Neural progenitor cell (in vitro differentiated cells): ENCODE results near the gene RABGAP1. TPM values are rescaled to one million over a fixed set of nuclear protein-coding genes. Genes with fewer than 3 reads are reported as not detected.

Source experiments
- DNase-seq: peaks from one replicate; pipeline ENCODE4 v3.0.0-alpha.2; 2016; ENCODE audit warnings: low spot score
- H2AFZ ChIP-seq: fragments of 200-600 bp; sonication (generic); replicated peaks from 2 replicates; pipeline ENCODE4 v1.6.1; 2016; ENCODE audit warnings: antibody characterized with exemption
- H3F3A ChIP-seq: fragments of 200-600 bp; sonication (generic); 2 replicates; pipeline ENCODE4 v1.6.1; 2016; ENCODE audit warnings: antibody characterized with exemption, low read depth
- H3K27ac ChIP-seq: fragments of 200-600 bp; sonication (generic); 2 replicates; pipeline ENCODE4 v1.5.1; 2016; ENCODE audit warnings: mild to moderate bottlenecking
- H3K27me3 ChIP-seq: fragments of 200-600 bp; sonication (generic); 2 replicates; pipeline ENCODE4 v1.6.1; 2016; ENCODE audit warnings: mild to moderate bottlenecking, moderate library complexity
- H3K36me3 ChIP-seq: fragments of 200-600 bp; sonication (generic); 2 replicates; pipeline ENCODE4 v1.5.1; 2016
- H3K4me1 ChIP-seq: fragments of 200-600 bp; sonication (generic); 2 replicates; pipeline ENCODE4 v1.6.1; 2016; ENCODE audit warnings: mixed run types
- H3K4me2 ChIP-seq: fragments of 200-600 bp; sonication (generic); 2 replicates; pipeline ENCODE4 v1.6.1; 2016
- H3K4me3 ChIP-seq: fragments of 200-600 bp; sonication (generic); 2 replicates; pipeline ENCODE4 v1.5.1; 2016
- H3K79me2 ChIP-seq: fragments of 200-600 bp; sonication (generic); 2 replicates; pipeline ENCODE4 v1.6.1; 2016; ENCODE audit warnings: low read depth
- H3K9ac ChIP-seq: fragments of 200-600 bp; sonication (generic); 2 replicates; pipeline ENCODE4 v1.6.1; 2016
- H3K9me3 ChIP-seq: fragments of 200-600 bp; sonication (generic); 2 replicates; pipeline ENCODE4 v1.5.1; 2016; ENCODE audit warnings: low read depth
- H4K20me1 ChIP-seq: fragments of 200-600 bp; sonication (generic); 2 replicates; pipeline ENCODE4 v1.6.1; 2016; ENCODE audit warnings: low read depth
- H3K27ac Mint-ChIP-seq: 3 replicates; pipeline ENCODE4 v1.8.0; 2021; ENCODE audit warnings: mixed read lengths
- H3K27me3 Mint-ChIP-seq: 2 replicates; pipeline ENCODE4 v1.8.0; 2022; ENCODE audit warnings: low read depth, mild to moderate bottlenecking, inconsistent platforms, moderate library complexity, mixed read lengths; ENCODE audit not compliant: insufficient read depth
- H3K36me3 Mint-ChIP-seq: 3 replicates; pipeline ENCODE4 v1.8.0; 2021; ENCODE audit warnings: mixed read lengths
- H3K4me1 Mint-ChIP-seq: 3 replicates; pipeline ENCODE4 v1.8.0; 2021; ENCODE audit warnings: mixed read lengths
- H3K4me3 Mint-ChIP-seq: 3 replicates; pipeline ENCODE4 v1.8.0; 2021; ENCODE audit warnings: mild to moderate bottlenecking, moderate library complexity, mixed read lengths
- H3K9me3 Mint-ChIP-seq: 3 replicates; pipeline ENCODE4 v1.8.0; 2020; ENCODE audit warnings: mixed read lengths
- EZH2 ChIP-seq: fragments of 200-600 bp; sonication (generic); IDR thresholded peaks from 2 replicates; pipeline ENCODE4 v1.6.1; 2017; ENCODE audit warnings: antibody characterized with exemption, mild to moderate bottlenecking, moderate library complexity
- EZH2phosphoT487 ChIP-seq: fragments of 200-600 bp; sonication (generic); IDR thresholded peaks from 2 replicates; pipeline ENCODE4 v1.6.1; 2017; ENCODE audit warnings: antibody characterized with exemption
- total RNA-seq: library from RNA; depleted of rRNA; stranded (reverse); fragments of >200 nt; gene quantifications from 2 replicates; pipeline ENCODE4 v1.2.3, GENCODE V29; 2015; ENCODE audit warnings: low replicate concordance
- TF ChIP-seq, protein P1 (sequence below): fragments of 200-600 bp; sonication (generic); IDR thresholded peaks from 2 replicates; pipeline ENCODE4 v1.5.1; 2017; ENCODE audit warnings: antibody characterized with exemption, mild to moderate bottlenecking

The RABGAP1 gene
- total RNA-seq, 1 donor from 2014 or later: 55.2 TPM

DNA sequence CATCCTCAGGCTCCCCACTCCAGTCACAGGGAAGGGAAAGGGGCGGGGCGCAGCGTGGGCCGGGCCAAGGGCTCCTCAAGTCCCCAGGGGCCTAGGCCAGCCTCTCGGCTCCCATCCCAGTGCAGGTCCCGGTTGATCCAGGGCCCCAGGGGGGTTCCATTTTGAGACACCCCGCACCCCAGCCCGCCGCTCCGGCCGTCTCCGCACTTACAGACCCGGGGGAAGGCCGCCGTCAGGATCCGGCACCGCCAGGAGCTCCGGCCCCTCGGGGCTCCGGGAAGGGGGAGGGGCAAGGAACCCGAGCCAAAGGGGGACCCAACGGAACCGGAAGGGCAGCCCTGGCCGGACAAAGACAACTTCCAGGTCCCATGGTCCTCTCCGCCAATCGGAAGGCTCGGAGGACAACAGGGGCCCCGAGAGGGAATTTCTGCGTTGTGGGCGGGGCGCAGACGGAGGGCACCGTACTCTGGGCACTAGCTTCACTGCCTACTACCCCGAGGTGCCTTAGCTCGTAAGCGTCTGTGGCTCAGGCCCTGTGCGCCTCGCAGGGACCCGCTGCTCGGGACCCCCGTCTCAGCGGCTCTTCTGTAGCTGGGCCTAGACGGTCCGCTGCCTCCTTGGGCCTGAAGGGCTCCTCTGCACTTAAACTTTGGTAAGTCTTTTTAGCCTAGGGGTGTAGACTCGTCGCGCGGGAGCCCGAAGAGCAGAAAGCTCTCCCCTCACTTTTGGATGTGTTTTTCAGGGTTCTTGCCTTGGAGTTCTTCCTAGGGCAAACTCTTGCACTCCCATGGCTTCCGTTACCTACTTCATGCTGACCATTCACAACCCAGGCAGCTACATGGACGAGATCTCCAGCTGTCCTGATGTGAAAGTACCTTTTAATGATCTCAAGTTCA, 9.3 kb upstream of the RABGAP1 start, which contains the start of gene ZBTB26:
TSS of gene ZBTB26 (minus strand) at position 287 of the 896 bp plus-strand sequence. CDS start 11,578 bp downstream, outside the sequence.
- Mint-ChIP-seq H3K27me3 (no peaks in the 10 kb centered on the region), H3K4me3 (no peak within 1 kb of the TSS), H3K4me1 (peaks cover 11% of the 10 kb centered on the region), H3K9me3 (no peaks in the 10 kb centered on the region), H3K27ac (peak within 1 kb of the TSS; percentile 97), H3K36me3 (no peaks in the 10 kb centered on the region)
- Histone ChIP-seq H3K27me3 (no peaks in the 10 kb centered on the region), H3K4me2 (peak within 1 kb of the TSS; percentile 89), H4K20me1 (peaks cover 32% of the 10 kb centered on the region), H3K9ac (peak within 1 kb of the TSS; percentile 81), H3K79me2 (peaks cover 95% of the 10 kb centered on the region), H3K27ac (peak within 1 kb of the TSS; percentile 72), H3K9me3 (no peaks in the 10 kb centered on the region), H3K36me3 (no peaks in the 10 kb centered on the region), H3F3A (peaks cover 7% of the 10 kb centered on the region), H3K4me1 (peaks cover 15% of the 10 kb centered on the region), H3K4me3 (peak within 1 kb of the TSS; percentile 91), H2AFZ (peak within 1 kb of the TSS; percentile 89)
- peak; percentile 97 for DNase-seq
- TF ChIP-seq EZH2phosphoT487 (no peak), EZH2 (no peak)
- TF ChIP-seq, protein P1, sequence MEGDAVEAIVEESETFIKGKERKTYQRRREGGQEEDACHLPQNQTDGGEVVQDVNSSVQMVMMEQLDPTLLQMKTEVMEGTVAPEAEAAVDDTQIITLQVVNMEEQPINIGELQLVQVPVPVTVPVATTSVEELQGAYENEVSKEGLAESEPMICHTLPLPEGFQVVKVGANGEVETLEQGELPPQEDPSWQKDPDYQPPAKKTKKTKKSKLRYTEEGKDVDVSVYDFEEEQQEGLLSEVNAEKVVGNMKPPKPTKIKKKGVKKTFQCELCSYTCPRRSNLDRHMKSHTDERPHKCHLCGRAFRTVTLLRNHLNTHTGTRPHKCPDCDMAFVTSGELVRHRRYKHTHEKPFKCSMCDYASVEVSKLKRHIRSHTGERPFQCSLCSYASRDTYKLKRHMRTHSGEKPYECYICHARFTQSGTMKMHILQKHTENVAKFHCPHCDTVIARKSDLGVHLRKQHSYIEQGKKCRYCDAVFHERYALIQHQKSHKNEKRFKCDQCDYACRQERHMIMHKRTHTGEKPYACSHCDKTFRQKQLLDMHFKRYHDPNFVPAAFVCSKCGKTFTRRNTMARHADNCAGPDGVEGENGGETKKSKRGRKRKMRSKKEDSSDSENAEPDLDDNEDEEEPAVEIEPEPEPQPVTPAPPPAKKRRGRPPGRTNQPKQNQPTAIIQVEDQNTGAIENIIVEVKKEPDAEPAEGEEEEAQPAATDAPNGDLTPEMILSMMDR: no peak

DNA sequence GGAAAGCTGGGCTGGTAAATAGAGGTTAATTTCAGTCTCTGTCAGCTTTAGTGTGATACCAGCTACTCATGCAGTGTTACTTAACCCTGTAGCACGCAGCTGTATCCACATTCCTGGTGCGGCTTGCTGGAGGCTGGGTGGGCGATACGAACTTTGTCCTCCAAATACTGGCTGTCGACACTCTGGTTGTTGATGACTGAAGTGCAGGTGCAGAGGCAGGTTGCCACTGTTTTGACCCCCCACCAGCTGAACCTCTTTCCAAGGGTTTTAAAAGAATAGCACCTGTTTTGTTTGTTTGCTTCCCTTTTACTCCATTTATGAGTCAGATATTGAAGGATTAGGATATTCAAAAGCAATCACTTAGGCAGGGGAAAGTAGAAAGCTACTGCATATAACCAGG, 4.4 kb upstream of the RABGAP1 start:
- H3K4me1 Mint-ChIP-seq: peaks cover 15% of the 10 kb centered on the region
- peaks cover 3% of the 10 kb centered on the region for H3K36me3 Mint-ChIP-seq
- peaks cover 10% of the 10 kb centered on the region for H3K4me1 ChIP-seq
- H3K27ac ChIP-seq: no peak overlapping the region
- no peaks in the 10 kb centered on the region for H3K27me3 ChIP-seq
- no peaks in the 10 kb centered on the region for H3K36me3 ChIP-seq
- TF ChIP-seq EZH2phosphoT487 (no peak), EZH2 (no peak)
- H3F3A ChIP-seq: peaks cover 24% of the 10 kb centered on the region
- H3K4me3 Mint-ChIP-seq: no peak overlapping the region
- H3K27me3 Mint-ChIP-seq: peaks cover 2% of the 10 kb centered on the region
- H3K9me3 ChIP-seq: no peaks in the 10 kb centered on the region
- no peak for DNase-seq
- peaks cover 9% of the 10 kb centered on the region for H4K20me1 ChIP-seq
- no peak overlapping the region for H2AFZ ChIP-seq
- H3K79me2 ChIP-seq: peaks cover 59% of the 10 kb centered on the region
- H3K27ac Mint-ChIP-seq: no peak overlapping the region
- H3K4me3 ChIP-seq: no peak overlapping the region
- no peak overlapping the region for H3K9ac ChIP-seq
- no peak overlapping the region for H3K4me2 ChIP-seq
- H3K9me3 Mint-ChIP-seq: no peaks in the 10 kb centered on the region

DNA sequence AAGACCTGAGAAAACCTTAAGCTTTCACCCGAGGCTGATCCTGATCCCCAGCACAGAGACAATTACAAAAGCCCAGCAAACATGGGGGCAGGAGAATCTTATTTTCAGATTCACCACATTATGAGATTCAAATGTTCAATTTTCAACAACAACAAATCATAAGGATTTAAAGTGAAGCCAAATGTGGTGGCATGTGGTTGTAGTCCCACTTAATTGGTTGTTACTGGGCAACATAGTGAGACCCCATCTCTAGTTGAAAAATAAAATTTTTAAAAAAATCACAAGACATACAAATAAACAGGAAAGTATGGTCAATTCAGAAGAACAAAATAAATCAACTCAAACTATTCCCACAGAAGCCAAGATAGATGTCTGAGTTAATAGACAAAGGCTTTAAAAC, 3.9 kb upstream of the RABGAP1 start:
- Histone ChIP-seq H3K9me3 (no peaks in the 10 kb centered on the region), H3K27me3 (no peaks in the 10 kb centered on the region), H3K4me1 (peaks cover 12% of the 10 kb centered on the region), H3K4me3 (no peak overlapping the region), H3K79me2 (peaks cover 59% of the 10 kb centered on the region), H3F3A (peaks cover 25% of the 10 kb centered on the region), H3K4me2 (no peak overlapping the region), H3K36me3 (no peaks in the 10 kb centered on the region), H3K27ac (no peak overlapping the region), H4K20me1 (peaks cover 13% of the 10 kb centered on the region), H3K9ac (no peak overlapping the region), H2AFZ (no peak overlapping the region)
- H3K4me3 Mint-ChIP-seq: no peak overlapping the region
- no peaks in the 10 kb centered on the region for H3K9me3 Mint-ChIP-seq
- peaks cover 3% of the 10 kb centered on the region for H3K36me3 Mint-ChIP-seq
- peaks cover 19% of the 10 kb centered on the region for H3K4me1 Mint-ChIP-seq
- no peak overlapping the region for H3K27ac Mint-ChIP-seq
- H3K27me3 Mint-ChIP-seq: peaks cover 2% of the 10 kb centered on the region
- no peak for DNase-seq
- TF ChIP-seq EZH2: no peak
- no peak for TF ChIP-seq EZH2phosphoT487

DNA sequence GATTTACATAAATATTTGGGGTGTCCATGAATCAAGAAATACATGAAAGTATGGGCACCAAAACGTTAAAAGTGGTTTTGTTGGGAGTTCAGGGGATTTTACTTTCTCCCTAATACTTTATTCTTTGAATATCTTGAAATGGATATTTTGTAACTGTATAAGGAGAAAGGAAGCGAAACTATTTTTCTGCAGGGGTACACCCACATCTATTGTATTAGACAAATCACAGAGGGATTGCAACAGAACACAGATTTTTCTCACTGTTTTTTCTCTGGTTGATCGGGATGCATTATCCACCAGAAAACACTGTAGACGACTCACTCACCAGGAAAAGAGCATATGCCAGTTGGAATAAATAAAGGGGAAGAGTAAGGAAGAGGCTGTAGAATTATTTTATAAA, 1.2 kb upstream of the RABGAP1 start:
- Histone ChIP-seq H3K36me3 (no peaks in the 10 kb centered on the region), H3K27me3 (no peaks in the 10 kb centered on the region), H3K9ac (no peak overlapping the region), H3K4me2 (no peak overlapping the region), H3K4me1 (peaks cover 10% of the 10 kb centered on the region), H3F3A (peaks cover 26% of the 10 kb centered on the region), H2AFZ (no peak overlapping the region), H4K20me1 (peaks cover 29% of the 10 kb centered on the region), H3K4me3 (no peak overlapping the region), H3K79me2 (peaks cover 59% of the 10 kb centered on the region), H3K9me3 (no peaks in the 10 kb centered on the region), H3K27ac (no peak overlapping the region)
- peak overlapping the region; percentile 25 for H3K4me3 Mint-ChIP-seq
- no peak for DNase-seq
- peaks cover 15% of the 10 kb centered on the region for H3K4me1 Mint-ChIP-seq
- no peaks in the 10 kb centered on the region for H3K9me3 Mint-ChIP-seq
- H3K27ac Mint-ChIP-seq: no peak overlapping the region
- H3K36me3 Mint-ChIP-seq: peaks cover 3% of the 10 kb centered on the region
- peaks cover 2% of the 10 kb centered on the region for H3K27me3 Mint-ChIP-seq
- TF ChIP-seq, protein P1: no peak
- no peak for TF ChIP-seq EZH2
- no peak for TF ChIP-seq EZH2phosphoT487
